ENCODE results near the gene CASZ1. TPM values are rescaled to one million over a fixed set of nuclear protein-coding genes. Genes with fewer than 3 reads are reported as not detected.

Gene CASZ1
- total RNA-seq, 1 donor from 2014 or later: 0.62 TPM

DNA sequence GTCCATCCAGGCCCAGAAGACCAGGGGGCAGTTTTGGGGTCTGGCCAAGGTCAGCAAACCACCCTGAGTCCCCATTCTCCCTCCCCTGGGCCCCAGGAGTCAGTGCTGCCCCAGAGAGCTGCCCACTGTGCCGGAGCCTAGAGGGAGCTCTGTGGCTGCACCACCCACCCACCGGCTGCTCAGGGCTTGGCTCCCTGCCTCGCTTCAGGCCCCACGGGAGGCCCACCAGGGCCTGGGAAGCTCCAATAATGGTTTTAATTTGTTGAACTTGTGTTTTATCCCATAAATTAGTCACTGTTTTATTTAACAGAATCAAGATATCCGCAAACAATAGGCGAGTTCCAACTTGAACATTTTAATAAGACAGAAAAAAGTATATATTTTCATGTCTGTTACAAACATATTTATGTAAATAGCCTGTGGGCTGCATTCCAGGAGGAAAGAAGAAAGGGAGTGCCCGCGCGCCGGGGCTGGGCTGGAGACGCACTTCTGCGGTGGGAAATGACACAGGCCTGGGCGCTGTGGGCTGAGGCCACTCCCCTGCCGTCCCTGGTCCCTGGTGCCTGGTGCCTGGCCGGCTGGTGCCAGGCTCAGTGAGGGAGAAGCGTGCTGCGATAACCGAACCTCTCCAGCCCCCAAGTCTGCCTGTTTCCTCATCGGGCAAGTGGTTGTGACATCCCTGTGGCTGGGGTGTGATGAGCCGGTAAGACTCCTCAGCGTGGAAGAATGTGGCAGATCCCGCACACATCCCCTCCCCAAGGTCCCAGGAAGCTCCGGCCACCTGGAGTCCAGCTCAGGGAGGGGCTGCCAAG lies 161.2 kb downstream of the CASZ1 start:
- DNase-seq: no peak

DNA sequence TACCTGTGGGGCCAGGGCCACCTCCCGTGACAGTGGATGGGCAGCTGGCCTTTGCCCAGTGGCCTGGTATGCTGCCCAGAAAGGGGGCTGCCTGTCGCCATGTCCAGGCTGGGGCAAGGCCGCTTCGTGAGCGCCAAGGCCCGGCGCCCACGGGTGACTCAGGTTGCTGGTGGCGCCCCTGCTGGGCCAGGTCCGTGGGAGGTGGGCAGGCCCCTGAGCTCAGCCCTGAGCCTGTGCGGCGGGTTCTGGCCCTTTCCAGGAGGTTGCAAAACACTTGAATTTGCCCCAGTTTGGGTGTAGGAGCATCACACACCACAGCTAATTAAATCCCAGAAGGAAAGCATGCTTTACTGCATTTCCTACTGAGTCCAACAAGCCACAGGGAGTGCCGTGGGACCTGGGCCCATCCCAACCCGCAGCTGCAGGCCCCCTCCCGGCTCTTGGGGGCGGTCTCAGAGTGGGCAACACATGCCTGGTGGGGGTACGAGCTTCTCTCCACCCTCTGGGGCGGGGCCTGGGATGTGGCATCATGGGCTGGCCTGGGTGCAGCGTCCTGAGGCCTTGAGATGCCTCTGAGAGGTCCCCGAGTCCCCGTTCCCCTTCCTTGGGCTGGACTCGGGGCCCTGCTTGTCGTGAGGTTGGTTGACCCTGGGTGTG lies 161.9 kb downstream of the CASZ1 start:
- no peak for DNase-seq

DNA sequence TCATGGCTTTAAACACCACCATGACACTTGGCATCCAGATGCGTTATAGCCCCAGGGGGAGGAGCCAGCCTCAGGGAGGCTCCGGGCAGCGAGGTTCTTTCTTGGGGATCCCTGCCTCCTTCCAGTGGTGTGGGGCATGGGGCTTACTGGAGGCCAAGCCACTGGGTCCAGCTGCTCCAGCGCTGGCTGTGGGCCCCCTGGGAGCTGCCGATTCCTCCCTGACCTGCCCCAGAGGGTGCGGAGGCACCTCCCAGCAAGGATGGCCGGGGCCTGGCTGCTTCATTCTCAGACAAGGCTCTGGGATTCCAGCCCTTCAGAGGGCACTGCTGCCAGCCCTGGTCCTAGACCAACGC lies 162.4 kb downstream of the CASZ1 start:
- no peak for DNase-seq

DNA sequence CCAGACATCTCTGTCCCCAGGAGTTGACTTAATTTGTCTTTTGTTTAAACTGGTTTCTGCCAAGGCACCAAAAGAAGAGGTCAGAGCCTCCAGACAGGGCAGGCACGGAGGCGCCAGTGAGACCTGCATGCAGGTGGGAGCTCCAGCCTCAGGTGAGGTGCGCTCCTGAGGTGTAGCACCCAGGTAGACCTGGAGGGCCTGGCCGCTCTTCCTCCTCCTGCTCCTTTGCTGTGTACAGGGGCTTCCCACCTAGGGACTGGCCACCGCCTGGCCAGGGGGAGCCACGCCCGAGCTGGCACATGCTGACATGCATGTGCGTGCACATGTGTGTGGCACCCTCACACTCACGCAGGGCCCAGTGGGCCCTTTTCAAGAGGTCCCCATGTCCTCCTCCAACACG lies 163.0 kb downstream of the CASZ1 start:
- no peak for DNase-seq

DNA sequence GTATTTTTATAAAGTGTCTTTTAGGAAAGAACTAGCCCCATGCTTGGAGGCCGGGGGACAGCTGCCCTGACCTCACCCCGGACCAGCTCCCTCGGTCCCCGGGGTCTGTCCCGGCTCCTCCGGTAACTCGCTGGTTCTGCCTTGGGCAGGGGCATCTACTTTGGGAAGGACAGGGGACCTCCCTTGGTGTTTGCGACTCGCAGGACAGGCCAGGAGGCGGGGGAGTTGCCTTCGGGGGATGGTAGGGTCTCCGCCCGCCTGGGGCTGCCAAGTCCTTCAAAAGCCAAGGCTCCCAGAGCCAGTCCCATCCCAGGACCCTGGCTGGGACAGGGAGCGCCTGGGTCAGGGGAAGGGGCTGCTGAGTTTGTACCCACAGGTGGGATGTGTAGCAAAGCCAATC lies 163.8 kb downstream of the CASZ1 start:
- DNase-seq: no peak

DNA sequence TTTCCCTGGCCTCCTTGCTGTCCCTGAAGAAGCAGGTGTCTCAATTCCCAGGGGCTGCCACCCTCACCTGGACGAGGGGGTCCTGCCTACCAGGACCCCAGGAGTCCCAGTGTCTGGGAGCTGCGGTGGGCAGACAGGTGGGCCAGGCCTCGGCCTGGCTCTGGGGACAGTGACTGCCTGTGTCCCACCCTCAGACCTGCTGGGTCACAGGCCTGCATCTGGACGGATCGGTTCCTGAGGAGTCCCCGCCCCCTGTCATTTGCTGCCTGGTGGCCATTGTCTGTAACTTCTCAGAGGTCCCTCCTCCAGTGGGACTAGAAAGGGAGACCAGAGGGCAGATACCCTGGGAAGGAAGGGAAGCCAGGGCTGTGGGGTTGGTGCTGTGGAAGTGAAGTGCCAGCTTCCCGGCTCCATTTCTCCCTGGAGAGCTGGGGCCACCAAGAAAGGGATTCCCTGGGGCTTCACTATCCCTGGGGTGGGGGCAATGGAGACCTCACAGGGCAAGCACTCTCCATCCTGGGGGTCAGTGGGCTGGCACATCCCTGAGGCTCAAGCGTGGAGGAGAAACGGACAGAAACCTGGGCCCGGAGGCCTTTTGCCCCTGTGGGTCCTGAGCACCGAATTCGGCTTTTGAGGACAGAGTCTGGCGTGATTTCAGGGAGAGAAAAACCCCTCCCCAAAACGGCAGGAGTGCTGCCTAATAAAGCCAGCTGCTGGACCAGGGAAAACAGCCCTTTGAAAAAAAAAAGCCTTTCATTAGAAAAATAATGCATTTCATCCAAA lies 164.4 kb downstream of the CASZ1 start:
- no peak for DNase-seq

DNA sequence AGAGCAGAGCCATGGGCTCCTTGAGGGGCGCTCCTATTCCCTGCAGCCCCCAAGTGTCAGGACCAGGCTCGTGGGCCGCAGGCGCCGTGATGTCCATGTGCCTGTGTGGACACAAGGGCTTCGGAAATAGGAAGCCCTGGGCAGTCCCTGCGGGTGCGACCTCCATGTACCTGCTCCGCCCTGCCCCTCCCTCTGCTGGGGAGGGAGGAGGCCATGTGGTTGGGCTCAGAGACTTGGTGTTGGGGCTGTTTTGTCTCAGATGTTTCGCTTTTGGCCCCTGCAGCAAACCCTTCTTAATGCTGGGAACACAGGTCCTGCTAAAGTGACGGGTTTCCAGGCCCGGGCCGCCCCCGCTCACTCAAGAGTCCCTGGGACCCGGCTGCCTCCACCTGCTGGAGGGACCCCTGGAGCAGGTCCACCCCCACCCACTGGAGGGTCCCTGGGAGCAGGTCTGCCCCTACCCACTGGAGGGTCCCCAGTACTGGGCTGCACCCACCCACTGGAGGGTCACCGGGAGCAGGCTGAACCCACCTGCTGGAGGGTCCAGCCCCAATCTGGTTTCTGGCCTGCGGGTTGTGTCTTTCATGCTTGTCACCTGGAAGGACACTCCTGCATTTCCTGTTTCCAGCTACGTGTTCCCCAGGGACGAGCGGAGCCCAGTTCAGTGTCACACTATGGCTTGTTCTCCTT lies 165.2 kb downstream of the CASZ1 start:
- DNase-seq: no peak

DNA sequence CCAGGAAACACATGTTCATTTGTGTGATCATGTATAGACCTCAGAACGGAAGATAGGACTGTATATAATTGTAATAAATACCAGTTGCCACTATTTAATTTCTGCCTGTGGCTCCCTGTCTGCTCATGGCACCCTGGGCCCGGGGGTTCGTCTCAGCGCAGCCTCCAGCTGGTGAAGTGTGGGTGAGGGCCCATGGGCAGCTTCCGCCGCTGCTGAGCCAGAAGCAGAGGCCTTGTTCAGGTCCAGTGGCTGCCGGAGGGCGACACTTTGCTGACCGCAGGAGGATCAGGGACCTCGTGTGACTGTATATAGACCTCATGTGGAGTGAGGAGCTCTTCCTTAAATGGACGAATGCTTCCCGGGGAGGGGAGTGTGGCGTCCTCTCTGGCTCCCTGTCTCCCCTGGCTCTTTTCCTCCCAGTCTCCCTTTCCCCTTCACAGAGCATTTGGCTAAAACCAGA lies 165.8 kb downstream of the CASZ1 start:
- DNase-seq: no peak

DNA sequence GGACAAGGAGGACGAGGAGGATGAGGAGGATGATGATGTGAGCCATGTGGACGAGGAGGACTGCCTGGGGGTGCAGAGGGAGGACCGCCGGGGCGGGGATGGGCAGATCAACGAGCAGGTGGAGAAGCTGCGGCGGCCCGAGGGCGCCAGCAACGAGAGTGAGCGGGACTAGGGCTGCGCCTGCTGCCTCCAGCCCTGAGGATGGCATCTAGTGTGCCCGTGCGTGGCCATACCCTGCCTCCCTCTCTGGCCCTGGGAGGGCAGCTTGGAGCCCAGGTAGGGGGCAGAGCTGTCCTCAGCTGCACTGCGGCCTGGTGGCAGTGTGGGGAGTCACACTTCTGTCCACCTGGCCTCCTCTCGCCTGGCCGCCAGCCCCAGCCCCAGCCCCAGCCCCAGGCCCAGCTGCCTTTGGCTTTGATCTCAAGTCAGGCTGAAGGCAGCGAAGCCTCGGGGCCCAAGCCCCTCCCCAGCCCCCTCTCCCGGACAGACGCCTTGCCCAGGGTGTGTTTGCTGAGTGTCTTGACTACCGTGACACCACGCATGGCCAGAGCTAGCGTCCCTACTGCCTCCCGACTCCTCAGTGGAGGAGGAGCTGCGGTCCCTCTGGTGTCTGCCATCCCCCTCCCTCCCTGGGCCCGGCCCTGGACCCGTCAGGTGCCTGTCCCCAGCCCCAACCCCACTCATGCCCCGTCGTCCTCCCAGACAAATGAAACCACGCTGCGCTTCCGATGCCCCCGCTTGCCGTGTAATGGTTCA lies 166.5 kb downstream of the CASZ1 start:
- DNase-seq: no peak

DNA sequence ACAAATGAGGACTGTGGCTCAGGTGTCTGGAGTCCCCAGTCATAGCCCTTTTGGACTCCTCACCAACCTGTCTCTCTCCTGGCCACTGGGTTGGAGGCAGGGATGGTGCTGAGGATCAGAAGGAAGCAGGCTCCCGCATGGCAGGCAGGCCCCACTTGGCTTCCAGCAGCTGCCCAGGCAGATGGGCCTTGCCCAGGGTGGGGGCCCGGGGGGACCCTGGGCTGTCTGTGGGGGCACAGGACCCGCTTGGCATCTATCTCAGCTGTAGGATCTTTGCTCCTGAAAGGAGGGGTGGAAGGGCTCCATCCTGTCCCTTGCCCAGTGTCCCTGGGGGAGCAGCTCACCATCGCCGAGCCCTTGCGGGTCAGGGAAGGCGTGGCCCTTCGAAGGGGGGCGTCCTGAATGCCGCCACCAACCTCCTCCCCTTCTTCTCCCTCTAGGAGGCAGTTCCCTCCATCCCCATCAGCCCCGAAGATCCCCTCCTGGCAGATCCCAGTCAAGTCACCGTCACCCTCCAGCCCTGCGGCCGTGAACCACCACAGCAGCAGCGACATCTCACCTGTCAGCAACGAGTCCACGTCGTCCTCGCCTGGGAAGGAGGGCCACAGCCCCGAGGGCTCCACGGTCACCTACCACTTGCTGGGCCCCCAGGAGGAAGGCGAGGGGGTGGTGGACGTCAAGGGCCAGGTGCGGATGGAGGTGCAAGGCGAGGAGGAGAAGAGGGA lies 167.2 kb downstream of the CASZ1 start:
- DNase-seq: no peak

DNA sequence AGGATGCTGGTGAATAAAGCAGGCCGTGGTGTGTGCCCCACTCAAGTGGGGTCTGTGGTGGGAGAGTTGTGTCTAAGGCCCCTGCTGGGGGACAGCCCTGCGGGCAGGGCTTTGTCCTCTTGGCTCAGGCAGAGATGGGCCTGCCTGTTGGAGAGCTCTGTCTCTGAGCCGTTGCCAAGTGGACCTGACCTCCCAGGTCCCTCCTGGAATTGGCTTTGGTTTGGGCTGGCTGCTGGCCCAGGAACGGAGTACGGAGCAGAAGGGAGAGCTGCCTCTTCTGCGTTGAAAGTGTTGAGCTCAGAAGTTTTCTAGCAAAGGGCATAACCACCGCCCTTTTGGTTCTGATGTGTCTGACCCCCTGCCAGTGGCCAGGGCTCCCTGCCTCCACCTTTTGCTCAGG lies 167.8 kb downstream of the CASZ1 start:
- DNase-seq: no peak

DNA sequence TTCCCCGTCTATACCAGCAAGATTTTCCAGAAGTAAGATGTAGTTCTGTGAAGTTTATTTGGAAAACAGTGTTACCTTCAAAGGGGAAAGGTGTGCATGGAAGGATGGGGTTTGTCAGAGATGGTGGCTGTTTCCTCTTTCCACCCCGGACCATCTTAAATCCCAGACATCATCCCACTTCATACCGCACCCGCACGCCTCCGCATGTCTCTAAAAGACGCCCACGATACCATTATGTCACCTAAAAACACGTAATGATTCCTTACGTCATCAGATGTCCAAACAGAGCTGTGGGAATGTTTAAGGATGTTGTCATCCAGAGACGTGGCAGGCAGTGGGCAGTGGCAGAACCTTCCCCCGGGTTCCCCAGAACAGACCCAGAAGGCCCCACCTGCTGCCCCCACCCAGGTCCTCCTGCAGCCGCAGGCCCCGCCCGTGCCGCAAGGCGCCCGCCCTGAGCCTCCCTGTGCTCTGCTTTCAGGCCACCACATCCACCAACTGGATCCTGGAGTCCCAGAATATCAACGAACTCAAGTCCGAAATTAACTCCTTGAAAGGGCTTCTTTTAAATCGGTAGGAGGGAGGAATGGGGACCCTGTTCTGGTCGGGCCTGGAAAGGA lies 169.5 kb downstream of the CASZ1 start:
- no peak for DNase-seq

DNA sequence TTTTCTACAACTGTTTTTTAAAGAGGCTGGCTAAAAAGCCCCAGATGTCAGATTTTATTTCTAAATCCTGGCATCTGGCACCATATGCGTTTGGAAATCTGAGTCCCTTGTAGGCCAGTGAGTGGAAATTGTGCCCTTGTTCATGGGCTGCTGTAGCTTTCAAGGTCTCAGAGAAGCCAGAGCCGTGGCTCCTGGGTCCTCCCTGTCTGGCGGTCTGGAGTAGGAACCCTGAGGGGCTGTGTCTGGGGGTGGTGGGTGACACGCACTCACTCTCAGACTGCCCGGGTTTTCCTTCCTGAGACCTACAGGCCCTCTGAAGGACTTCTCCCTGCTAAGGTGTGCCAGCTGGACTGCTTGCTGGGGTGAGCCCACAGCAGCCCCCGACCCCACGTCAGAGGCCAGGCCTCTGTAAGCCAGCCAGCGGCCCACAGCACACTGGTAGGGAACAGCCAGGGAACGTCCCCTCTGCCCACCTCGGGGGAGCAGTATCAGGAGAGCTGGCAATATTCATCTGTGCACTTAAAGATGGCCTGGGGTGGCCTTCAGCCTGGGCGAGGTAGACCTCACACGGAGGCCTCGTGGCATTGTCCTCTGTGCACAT lies 170.2 kb downstream of the CASZ1 start:
- no peak for DNase-seq

DNA sequence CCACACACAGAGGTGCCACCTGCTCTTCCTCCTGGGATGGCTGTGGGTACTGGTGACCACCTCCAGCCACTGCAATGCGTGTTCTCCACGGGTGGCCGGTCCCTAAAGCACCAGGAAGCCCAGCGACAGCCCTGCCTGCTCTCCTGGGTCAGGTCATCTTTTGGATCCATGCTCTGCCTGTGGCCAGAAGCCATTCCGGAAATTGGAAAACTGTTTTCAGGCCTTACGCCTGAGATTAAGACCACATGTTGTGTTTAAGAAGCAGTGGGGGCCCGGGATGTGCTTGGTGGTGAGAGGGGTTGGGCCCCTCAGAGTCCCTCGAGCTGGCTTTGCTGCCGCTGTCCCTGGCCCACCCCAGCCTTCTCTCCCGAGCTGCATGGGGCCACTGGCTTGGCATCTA lies 170.9 kb downstream of the CASZ1 start:
- no peak for DNase-seq

DNA sequence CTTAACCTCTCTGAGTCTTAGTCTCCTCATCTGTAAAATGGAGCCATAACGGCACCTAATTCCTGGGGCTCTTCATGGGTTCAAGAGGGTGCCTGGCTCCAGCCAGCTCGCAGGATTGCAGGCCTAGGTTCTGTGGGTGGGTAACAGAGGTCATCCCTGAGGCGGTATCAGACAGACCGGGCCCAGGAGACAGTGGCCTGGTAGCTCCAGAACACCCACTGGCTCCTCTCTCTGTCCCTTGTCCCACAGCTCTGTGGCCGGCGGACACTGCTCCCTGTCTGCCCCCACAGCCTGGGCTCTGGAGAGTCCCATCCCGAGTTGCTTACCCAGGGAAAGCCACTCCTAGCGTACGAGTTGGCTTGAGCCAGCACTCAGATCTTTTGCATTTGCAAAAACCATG lies 171.4 kb downstream of the CASZ1 start:
- DNase-seq: no peak

DNA sequence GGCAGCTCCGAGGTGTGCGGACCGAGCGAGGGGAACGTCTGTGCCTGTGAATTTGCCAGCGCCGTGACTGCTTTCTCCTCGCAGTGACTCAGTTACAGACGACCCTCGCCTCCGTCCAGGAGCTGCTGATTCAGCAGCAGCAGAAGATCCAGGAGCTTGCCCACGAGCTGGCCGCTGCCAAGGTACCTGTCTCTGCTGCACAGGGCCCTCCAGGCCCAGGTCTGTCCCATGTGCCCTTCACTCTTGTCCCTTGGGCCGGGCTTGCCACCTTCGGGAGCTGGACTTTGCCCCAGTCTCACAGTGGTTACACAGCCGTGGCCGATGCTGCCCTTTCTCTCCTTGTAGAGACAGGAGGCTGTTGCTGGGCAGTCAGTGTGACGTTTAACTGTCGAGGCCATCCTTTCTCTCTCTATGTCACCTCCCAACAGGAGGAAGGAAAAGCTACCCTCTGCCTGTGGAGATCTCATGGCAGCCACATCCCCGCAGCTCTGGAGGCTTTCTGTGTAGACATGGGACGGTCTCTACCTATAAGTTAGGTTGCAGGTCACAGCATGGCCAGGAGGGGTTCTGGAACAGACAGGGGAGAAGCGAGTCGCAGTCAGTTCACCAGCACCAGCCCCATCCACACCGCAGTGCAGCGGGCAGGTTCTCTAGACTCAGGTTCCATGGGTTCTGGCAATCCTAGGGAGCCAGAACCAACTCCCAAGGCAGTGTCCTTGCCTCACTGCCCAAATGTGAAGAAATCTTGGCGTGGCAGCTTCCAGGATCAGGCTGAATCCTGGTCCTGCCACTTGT lies 172.0 kb downstream of the CASZ1 start:
- DNase-seq: no peak

DNA sequence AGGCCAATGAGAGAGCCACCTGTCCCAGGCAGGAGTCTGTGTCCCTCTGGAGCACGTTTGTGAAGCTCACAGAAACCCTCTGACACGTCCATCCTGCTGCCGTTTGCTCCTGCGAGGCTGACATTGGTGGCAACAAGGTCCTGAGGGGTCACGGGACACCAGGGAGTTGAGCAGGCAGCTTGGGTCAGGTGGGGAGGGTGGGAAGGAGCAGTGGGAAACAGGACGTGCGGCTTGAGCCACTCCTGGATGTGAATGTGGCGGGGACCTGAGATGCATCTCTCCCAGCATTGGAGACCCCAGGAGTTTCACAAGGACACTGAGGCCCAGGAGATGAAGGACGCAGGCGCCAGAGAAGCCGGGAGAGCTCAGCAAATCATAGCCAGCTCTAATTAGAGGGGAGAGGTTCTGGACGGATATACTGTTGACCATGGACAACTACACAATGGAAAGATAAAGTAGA lies 172.7 kb downstream of the CASZ1 start:
- no peak for DNase-seq

DNA sequence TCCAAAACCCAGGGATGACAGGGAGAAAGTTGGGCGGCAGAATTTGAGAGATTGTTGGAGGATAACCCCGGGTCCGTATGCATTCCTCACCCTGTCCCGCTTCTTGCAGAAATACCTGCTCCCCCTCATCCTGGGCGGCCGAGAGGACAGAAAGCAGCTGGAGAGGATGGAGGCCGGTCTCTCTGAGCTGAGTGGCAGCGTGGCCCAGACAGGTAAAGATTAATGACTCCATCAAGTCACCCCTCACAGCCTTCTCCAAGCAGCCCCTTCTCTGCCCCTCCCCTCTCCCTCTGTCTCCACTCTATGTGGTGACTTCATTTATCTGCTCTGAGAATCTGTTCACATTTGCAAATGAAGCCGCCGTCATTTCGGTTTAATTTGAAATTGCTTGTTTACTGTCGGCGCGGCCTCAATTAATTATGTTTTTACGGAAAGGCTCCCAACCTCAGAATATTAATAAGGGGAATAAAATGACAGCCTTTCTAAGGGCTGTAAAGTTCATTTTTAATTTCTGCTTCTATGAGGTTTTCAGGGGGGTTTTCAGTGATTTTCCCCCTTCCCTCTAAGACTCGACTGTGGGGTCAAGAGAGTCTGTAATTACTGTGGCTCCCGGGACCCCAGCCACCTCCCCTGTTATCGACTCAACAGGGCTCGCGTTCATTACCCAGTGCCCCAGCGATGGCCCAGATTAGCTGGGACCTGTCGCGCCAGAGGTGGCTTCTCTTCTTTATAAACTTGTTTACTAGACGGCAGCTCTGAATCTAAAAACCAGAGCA lies 173.3 kb downstream of the CASZ1 start:
- DNase-seq: no peak

DNA sequence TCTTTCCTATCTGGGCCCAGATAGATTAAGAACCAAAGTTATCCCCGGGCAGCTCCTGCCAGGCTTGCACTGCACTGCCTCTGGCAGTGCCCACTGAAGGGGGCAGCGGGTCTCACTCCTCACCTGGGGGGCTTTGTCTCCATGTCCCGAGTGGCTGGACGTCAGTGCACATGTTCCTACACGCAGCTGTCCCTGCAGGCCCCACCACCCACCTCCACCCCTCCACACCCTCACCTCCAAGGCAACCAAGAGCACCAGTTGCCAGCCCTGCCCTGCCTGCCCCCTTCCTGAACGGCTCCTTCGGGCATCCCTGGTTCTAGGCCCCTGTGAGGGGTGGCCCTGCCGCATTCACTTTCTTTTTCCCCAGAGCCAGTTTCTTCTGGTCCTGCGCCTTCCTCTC lies 174.5 kb downstream of the CASZ1 start:
- DNase-seq: no peak

Data from occipital lobe (tissue), 2 donors.